Fibroblast of skin of left quadriceps (primary cell): ENCODE data around the gene SPRED2.

Experiments used
- DNase-seq, 2 experiments: peaks; one replicate each; pipeline ENCODE4 v3.0.0-alpha.2; 2013; ENCODE audit warnings: low read depth in 2 of 2

Gene SPRED2

GRCh38 chr2:65432227-65433190 lies at the start of gene SPRED2:
SPRED2 (minus strand) TSS chr2:65432599; CDS start chr2:65431987, 612 bp downstream.
- peak; percentile 95 for DNase-seq

GRCh38 chr2:65481961-65482360 lies 49.6 kb upstream of the SPRED2 start:
- DNase-seq, result no peak

GRCh38 chr2:65479524-65479923 lies 47.1 kb upstream of the SPRED2 start:
- DNase-seq, result no peak

GRCh38 chr2:65478498-65479135 lies 46.2 kb upstream of the SPRED2 start:
- no peak for DNase-seq

- DNase-seq, result no peak
These were observed 45.2 kb upstream of the SPRED2 start for GRCh38 chr2:65477590-65477989.

- DNase-seq, result no peak
These were observed 44.4 kb upstream of the SPRED2 start for GRCh38 chr2:65476778-65477177.

- no peak for DNase-seq
These were observed 42.6 kb upstream of the SPRED2 start for GRCh38 chr2:65475000-65475399.

- DNase-seq, result no peak
These were observed 40.6 kb upstream of the SPRED2 start for GRCh38 chr2:65473045-65473444.

GRCh38 chr2:65471409-65471808 lies 39.0 kb upstream of the SPRED2 start:
- no peak for DNase-seq

GRCh38 chr2:65466551-65466950 lies 34.2 kb upstream of the SPRED2 start:
- DNase-seq, result no peak

GRCh38 chr2:65465857-65466256 lies 33.5 kb upstream of the SPRED2 start:
- DNase-seq, result no peak

GRCh38 chr2:65465124-65465523 lies 32.7 kb upstream of the SPRED2 start:
- DNase-seq, result peak in 1 of 2 experiments; percentile 30

- DNase-seq, result peak; percentile 28 to 35
These were observed 32.2 kb upstream of the SPRED2 start for GRCh38 chr2:65464604-65465003.

- peak in 1 of 2 experiments; percentile 25 for DNase-seq
These were observed 26.6 kb upstream of the SPRED2 start for GRCh38 chr2:65458999-65459398.

GRCh38 chr2:65456886-65457285 lies 24.5 kb upstream of the SPRED2 start:
- no peak for DNase-seq

GRCh38 chr2:65456064-65456463 lies 23.7 kb upstream of the SPRED2 start:
- DNase-seq, result peak; percentile 73 to 75

- no peak for DNase-seq
These were observed 21.5 kb upstream of the SPRED2 start for GRCh38 chr2:65453916-65454315.

GRCh38 chr2:65452150-65452895 lies 19.9 kb upstream of the SPRED2 start:
- DNase-seq, result no peak

GRCh38 chr2:65450810-65451209 lies 18.4 kb upstream of the SPRED2 start:
- DNase-seq, result no peak

- no peak for DNase-seq
These were observed 18.0 kb upstream of the SPRED2 start for GRCh38 chr2:65450393-65450792.

GRCh38 chr2:65443509-65444186 lies 11.2 kb upstream of the SPRED2 start:
- no peak for DNase-seq
